Fibroblast of skin of back (primary cell): ENCODE measurements around the gene NBAS.
A peak's percentile ranks its signal among the peaks of the same experiment; 100 is the strongest.
"Not testable (repeated sequence)": the region's sequence is repeated elsewhere in the genome, so short reads cannot be mapped to it uniquely, and the experiment has no call there.

Source experiments
- DNase-seq: peaks from one replicate; pipeline ENCODE4 v3.0.0-alpha.2; 2013

NBAS gene

DNA sequence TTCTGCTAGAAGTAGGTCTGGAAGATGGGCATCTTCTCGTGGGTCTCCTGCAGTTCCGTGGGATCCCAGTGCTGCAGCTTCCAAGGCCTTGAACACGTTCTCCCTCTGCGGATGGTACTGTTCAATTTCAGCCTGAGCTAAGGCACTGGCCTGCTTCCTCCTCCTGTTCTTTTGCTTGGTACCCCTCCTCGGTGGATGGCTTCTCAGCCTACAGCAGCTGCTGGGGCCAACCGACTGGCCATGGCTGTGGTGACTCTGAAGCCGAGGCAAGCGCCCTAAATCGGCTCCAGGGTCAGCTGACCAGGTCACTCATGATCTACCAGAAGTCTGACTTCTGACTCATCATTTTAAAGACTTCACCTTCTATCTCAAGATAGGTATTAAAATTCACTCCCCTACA is 150.2 kb downstream of the NBAS start:
- DNase-seq: no peak

DNA sequence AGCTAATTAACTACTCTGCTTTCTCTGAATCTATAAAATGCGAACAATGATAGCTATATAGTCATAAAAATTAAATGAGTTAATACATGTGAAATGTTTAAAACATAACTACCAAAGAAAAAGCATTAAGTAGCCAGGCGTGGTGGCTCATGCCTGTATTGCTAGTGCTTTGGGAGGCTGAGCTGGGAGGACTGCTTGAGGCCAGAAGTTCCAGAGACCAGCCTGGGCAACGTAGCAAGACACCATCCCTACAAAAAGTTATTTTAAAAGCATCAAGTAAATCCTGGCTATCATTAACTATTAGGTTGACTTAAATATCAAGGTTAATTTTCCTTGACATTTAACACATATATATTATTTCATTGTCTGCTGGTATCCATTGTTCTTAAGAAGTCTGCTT is 152.4 kb downstream of the NBAS start:
- DNase-seq: no peak

DNA sequence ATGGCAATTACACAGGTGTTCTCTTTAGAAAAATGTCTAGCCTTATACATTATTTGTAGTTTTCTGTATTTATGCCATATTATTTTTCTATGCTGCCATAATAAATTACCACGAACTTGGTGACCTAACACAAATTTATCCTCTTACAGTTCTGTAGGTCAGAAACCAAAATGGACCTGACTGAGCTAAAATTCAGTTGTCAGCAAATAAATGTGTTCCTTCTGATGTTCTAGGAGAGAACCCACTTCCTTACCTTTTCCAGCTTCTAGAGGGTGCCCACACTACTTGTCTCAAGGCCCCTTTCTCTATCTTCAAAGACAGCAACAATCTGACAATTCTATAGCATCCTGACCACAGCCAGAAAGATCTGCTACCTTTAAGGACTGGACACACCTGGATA is 153.5 kb downstream of the NBAS start:
- no peak for DNase-seq

DNA sequence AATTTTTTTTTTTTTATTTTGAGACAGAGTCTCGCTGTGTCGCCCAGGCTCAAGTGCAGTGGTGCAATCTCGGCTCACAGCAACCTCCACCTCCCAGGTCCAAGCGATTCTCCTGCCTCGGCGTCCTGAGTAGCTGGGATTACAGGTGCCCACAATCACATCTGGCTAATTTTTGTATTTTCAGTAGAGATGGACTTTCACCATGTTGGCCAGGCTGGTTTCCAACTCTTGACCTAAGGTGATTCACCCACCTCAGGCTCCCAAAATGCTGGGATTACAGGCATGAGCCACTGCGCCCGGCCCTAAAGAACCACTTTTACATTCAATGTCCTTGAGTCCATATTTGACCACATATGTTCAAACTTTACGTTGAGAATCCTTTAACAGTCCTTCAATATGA is 156.6 kb downstream of the NBAS start:
- DNase-seq: not testable (repeated sequence)

DNA sequence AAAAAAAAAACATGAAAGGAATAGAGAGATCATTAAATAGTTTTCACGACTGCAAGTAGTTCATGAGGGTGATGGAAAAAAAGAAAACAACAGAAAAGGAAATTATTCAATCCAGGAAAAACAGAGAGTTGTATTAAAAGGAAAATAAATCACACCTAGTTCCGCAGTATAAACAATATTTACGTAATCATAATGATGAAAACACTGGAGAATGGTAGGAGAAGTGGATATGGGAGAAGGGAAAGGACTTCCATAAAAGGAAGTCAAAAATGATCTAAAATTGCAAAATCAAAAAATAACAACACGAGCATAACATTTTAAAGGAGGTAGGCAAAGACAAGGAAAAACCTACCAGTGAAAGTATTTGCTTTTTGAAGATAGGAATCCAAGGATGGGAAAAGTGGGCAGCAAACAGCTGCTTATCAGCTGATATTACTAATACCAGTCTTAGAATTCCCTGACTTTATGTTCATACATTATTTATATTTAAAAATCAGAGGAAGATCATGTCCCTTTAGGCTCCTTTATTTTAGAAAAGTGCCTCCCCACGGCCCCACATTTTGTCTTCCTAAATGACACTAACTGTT is 160.8 kb downstream of the NBAS start:
- DNase-seq: no peak

DNA sequence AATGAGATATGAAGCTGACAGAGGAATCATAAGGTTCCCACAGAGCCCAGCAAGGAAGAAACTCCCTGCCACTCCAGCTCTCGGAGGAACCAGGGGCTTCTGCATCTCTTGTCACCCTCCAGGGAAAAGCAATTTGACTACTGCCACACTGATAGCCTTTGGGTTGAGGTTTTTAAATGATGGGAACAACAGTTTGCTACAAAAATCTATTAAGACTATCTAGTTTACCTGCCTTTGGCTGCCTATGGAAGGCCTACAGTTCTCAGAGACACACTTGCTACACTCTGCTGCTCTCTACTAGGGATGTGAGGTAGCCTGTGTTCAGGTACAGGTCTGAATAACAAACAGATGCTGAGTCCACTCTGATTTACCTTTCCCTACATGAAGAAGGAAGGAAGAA is 161.9 kb downstream of the NBAS start:
- DNase-seq: no peak

- DNase-seq: no peak
Measured at GRCh38 chr2:15391751-15392150, 169.4 kb downstream of the NBAS start.

DNA sequence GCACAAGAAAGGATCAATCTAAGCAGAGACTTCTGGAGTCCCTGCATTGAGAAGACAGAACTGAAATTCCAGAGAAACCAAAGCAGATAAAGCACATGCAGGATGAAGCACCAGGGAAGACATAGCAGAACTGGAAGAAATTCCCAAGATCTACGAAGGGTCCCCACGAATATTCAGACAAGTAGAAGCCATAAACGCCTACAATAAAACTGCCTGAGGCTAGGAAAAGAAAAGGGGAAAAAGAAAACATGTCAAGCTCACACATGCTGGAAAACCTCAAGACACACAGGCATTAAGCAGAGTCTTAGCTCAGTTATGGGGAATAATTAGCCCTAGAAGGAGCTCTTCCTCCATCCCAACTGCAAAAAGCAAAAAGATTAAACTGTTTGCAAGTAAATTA is 171.2 kb downstream of the NBAS start:
- DNase-seq: no peak

- no peak for DNase-seq
Measured at GRCh38 chr2:15389326-15389700, 171.8 kb downstream of the NBAS start.

- no peak for DNase-seq
Measured at GRCh38 chr2:15388406-15389325, 172.5 kb downstream of the NBAS start.

GRCh38 chr2:15385184-15385583 is 175.9 kb downstream of the NBAS start:
- DNase-seq: no peak

GRCh38 chr2:15383695-15384350 is 177.3 kb downstream of the NBAS start:
- no peak for DNase-seq

GRCh38 chr2:15378148-15378908 is 182.8 kb downstream of the NBAS start:
- no peak for DNase-seq

DNA sequence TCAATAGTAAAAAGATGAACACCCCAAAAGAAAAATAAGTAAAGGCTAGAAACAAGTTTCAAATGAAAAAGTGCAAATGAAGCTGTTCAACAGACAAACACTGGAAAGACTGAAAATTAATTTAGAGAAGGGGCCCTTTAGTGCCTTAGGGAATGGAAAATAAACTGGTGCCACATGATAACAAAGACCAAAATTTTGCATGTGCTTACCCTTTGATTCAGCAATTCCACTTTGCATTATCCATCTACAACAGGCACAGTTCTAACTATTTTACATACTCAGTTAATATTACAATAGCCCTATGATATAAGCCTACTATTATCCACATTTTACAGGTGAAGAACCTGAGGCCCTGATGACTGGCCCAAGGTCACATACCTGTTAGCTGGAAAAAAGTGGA is 183.9 kb downstream of the NBAS start:
- DNase-seq: no peak

DNA sequence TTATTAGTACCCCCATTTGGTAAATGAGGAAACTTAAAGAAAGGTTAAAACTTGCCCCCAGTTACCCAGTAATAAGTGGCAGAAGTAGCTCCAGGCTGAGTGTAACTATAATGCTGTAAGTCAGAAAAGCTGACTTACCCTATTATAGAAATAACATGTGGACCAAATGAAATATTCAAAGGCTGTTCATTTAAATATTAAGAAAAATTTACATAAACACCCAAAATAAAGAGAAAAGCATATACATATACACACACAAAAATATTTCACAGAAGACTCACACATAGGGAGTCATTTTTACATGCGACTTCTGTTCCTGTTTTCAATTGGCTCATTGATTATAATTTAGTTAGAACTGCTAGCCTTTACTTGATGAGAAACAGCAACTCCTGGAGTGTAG is 189.1 kb downstream of the NBAS start:
- no peak for DNase-seq

- no peak for DNase-seq
Measured at GRCh38 chr2:15369129-15369528, 192.0 kb downstream of the NBAS start.

DNA sequence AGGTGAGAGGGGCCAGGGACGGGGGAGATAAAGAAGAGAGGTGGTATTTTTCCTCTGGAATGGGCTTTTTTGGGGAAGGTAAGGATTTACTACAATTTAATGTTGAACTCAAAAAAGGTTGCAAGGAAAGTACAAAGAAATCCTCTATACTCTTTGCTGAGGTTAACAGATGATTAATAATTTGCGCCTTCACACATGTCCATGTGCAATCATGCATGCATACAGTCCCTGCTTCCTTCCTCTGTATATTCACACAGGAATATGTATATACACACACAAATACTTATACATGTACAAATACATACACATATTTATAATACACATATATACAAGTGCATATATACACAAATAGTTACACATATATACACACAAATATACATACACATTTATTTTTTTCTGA is 193.4 kb downstream of the NBAS start:
- DNase-seq: no peak

GRCh38 chr2:15367205-15367604 is 193.9 kb downstream of the NBAS start:
- no peak for DNase-seq

- no peak for DNase-seq
Measured at GRCh38 chr2:15365411-15365810, 195.7 kb downstream of the NBAS start.

- DNase-seq: no peak
Measured at GRCh38 chr2:15364561-15364960, 196.6 kb downstream of the NBAS start.

DNA sequence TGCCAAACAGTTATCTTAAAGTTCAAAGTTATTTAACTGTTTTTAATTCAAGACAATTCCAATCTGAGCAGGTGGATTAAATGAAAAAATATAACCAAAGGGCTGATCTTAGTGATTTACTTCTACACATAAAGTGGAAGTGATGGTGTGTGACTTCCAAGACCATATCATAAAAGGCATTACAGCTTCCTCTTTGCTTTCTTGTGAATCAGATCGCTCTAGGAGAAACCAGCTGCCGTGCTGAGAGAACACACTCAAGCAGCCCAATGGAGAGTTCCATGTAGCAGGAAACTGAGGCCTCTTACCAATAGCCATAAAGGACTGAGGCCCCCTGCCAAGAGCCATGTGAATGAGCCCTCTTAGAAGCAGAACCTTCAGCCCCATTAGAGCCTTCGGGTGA is 197.4 kb downstream of the NBAS start:
- no peak for DNase-seq

- peak; percentile 36 for DNase-seq
Measured at GRCh38 chr2:15363142-15363541, 198.0 kb downstream of the NBAS start.
